Heart right ventricle (tissue), 16 donors: ENCODE data around the gene RBSN. TPM values are rescaled to one million over a fixed set of nuclear protein-coding genes. Genes with fewer than 3 reads are reported as not detected.

ENCODE experiments used
- ATAC-seq, 8 donors: fragments of 200-7000 bp; cut with Tn5 transposase; one replicate each; pipeline ENCODE4 v1.9.1; 2020; ENCODE audit warnings: mild to moderate bottlenecking in 8 of 8, moderate library complexity in 8 of 8, moderate number of reproducible peaks in 1 of 8
- DNase-seq, 2 donors: peaks; one replicate each; pipeline ENCODE4 v3.0.0-alpha.2; 2020
- H3K27ac ChIP-seq, 10 donors: fragments of 200-600 bp; sonication (generic) in 2 of 10; one replicate each; pipeline versions ENCODE4 v1.5.0 to v1.8.0; 2020 to 2022; ENCODE audit warnings: mild to moderate bottlenecking in 3 of 10
- H3K27me3 ChIP-seq, 7 donors: fragments of 200-600 bp; one replicate each; pipeline ENCODE4 v1.8.0; 2021 to 2022; ENCODE audit warnings: mild to moderate bottlenecking in 2 of 7
- H3K36me3 ChIP-seq, 9 donors: fragments of 200-600 bp; sonication (generic) in 1 of 9; one replicate each; pipeline versions ENCODE4 v1.5.0 to v1.8.0; 2020 to 2022; ENCODE audit warnings: mild to moderate bottlenecking in 2 of 9
- H3K4me1 ChIP-seq, 9 donors: fragments of 200-600 bp; sonication (generic) in 1 of 9; one replicate each; pipeline versions ENCODE4 v1.5.0 to v1.8.0; 2020 to 2022; ENCODE audit warnings: mild to moderate bottlenecking in 4 of 9
- H3K4me3 ChIP-seq, 10 donors: fragments of 200-600 bp; sonication (generic) in 2 of 10; one replicate each; pipeline versions ENCODE4 v1.5.0 to v1.8.0; 2020 to 2022; ENCODE audit warnings: mild to moderate bottlenecking in 7 of 10, moderate library complexity in 2 of 10
- H3K9me3 ChIP-seq, 11 donors: fragments of 200-600 bp in 10 of 11; sonication (generic) in 2 of 11; one replicate each; pipeline versions ENCODE4 v1.5.0 to v1.8.0; 2013 to 2022; ENCODE audit warnings: mild to moderate bottlenecking in 2 of 11, control low read depth in 1 of 11, moderate library complexity in 1 of 11
- WGBS, 2 donors: extraction: QIAGEN DNeasy Blood & Tissue Kit; methylation state at CpG; one replicate each; pipeline ENCODE4 v1.1.7; 2013; ENCODE audit warnings: inconsistent platforms in 1 of 2; 5-methylcytosine and 5-hydroxymethylcytosine counted together
- intact Hi-C, 10 donors: fragments of 100-400 bp; cut with DNase I; formaldehyde crosslinking; loops; one replicate each; pipeline versions ENCODE4 v1.11.1 to v1.14.2; 2022
- polyA plus RNA-seq, 2 donors: library from polyadenylated mRNA; stranded (reverse); fragments of 200-250 nt; gene quantifications; one replicate each; pipeline ENCODE4 v1.2.3, GENCODE V29; 2013
- total RNA-seq, 10 donors: library from RNA; stranded (reverse); fragmentation: NEBNext Ultra II Directional in 3 of 10; extraction: Animal tissue kit (Norgen Biotek cat#: 25700) in 3 of 10; gene quantifications; one replicate each; pipeline versions ENCODE4 v1.2.1 to v1.2.4, GENCODE V29; 2021 to 2023
- TF ChIP-seq, protein P1 (sequence below), 9 donors: fragments of 200-600 bp; sonication (generic) in 2 of 9; IDR thresholded peaks; one replicate each; pipeline versions ENCODE4 v1.5.0 to v1.8.0; 2021 to 2022; ENCODE audit warnings: antibody characterized with exemption in 9 of 9, mild to moderate bottlenecking in 5 of 9, moderate library complexity in 1 of 9
- donor health status: Arrhythmogenic right ventricular cardiomyopathy.
- donor health status: ischemic (EF 13 %, LVEDD 7.1; RV severe dilation, severe dysfunction).
- donor health status: healthy with polysubstance abuse.
- donor health status: DM: no; HTN: yes; CAD: no.
- donor health status: DM: no; HTN: no; CAD: no.
- donor health status: ischemic (EF 25% LVEDD 6.9; RV normal size, moderate dysfunction).
- donor health status: ischemic (EF 25% LVEDD 5.7; RV mildly dilated, moderate dysfunction).
- donor health status: healthy.
- donor health status: DM: yes; HTN: yes; CAD: no.
- donor health status: Ischemic cardiomyopathy.
- donor health status: ischemic (EF 35%, LVEDD 5.7; RV mildly dilated, moderate dysfunction).
- donor health status: nonischemic (EF 11% LVEDD 7.7; RV severe dilation, severe dysfunction).
- donor health status: DM: yes; HTN: yes; CAD: no.
- donor health status: PGD.
- donor health status: ischemic (EF 29% LVEDD 5.4; RV normal size, mild dysfunction).
- donor health status: nonischemic (EF 23%, LVEDD 6.1; RV moderate dilation, normal function).

RBSN gene
- total and polyA plus RNA-seq, 12 donors, result 5.5 to 23.8 (median 20.6) TPM

GRCh38 chr3:15060029-15060428 is 38.9 kb downstream of the RBSN start:
- H3K4me1 ChIP-seq, result peaks cover 6 to 19% (median 14%) of the 10 kb centered on the region in 9 donors
- TF ChIP-seq, protein P1, sequence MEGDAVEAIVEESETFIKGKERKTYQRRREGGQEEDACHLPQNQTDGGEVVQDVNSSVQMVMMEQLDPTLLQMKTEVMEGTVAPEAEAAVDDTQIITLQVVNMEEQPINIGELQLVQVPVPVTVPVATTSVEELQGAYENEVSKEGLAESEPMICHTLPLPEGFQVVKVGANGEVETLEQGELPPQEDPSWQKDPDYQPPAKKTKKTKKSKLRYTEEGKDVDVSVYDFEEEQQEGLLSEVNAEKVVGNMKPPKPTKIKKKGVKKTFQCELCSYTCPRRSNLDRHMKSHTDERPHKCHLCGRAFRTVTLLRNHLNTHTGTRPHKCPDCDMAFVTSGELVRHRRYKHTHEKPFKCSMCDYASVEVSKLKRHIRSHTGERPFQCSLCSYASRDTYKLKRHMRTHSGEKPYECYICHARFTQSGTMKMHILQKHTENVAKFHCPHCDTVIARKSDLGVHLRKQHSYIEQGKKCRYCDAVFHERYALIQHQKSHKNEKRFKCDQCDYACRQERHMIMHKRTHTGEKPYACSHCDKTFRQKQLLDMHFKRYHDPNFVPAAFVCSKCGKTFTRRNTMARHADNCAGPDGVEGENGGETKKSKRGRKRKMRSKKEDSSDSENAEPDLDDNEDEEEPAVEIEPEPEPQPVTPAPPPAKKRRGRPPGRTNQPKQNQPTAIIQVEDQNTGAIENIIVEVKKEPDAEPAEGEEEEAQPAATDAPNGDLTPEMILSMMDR (IDR thresholded peaks at IDR 0.05), result no peak
- no peak for ATAC-seq
- DNase-seq, result no peak
- H3K27ac ChIP-seq, result no peak overlapping the region
- no peaks in the 10 kb centered on the region for H3K27me3 ChIP-seq
- WGBS, 2 donors, result 87 to 90% methylated on average over 3 of the region's 3 CpGs
- H3K4me3 ChIP-seq, result no peak overlapping the region
- intact Hi-C loops, result loop anchor here in 3 of 10 donors (10.0 kb wide), 1 partner anchor 115 kb away; the partner anchor contains the start of gene NR2C2 (in 3 of the 3)
- no peaks in the 10 kb centered on the region for H3K9me3 ChIP-seq
- peaks cover 0 to 42% (median 6%) of the 10 kb centered on the region in 9 donors for H3K36me3 ChIP-seq

DNA sequence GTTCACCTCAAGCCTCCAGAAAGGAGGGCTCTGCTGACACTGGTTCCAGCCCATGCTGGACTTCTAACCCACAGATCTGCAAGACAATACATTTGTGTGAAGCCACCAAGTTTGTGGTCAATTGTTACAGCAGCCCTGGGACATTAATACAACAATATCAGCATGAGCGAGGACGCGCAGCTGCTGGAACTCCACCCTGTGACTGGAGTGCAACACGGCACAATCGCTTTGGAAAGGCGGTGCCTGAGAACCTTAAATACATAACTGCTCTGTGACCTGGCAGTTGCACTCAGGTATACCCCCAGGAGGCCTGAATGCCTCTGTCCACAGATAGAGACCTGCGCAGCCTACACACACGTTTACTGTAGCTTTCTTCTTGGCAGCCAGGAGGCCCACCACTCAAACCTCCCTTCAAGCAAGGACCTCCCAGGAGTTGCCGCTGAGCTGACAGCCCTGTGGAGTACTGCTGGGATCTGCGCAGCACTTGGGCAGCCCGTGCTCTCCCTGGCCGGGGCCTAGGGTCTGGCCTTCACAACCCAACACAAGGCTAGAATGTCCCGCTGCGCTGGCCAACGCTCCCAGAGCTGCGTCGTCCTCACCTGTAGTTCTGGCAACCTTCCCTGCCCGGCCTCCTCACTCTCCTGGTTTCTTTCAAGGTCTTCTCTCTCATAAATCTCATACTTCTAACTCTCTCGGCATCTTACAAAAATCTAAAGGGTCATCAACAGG is 42.1 kb downstream of the RBSN start:
- WGBS, 2 donors, result 89 to 93% methylated on average over 19 of the region's 19 CpGs
- H3K9me3 ChIP-seq, result no peaks in the 10 kb centered on the region
- peaks cover 0 to 5% (median 0%) of the 10 kb centered on the region in 9 donors for H3K4me1 ChIP-seq
- H3K27ac ChIP-seq, result no peak overlapping the region
- H3K36me3 ChIP-seq, result peaks cover 0 to 65% (median 15%) of the 10 kb centered on the region in 9 donors
- intact Hi-C loops, result no loop called here
- no peak for DNase-seq
- H3K27me3 ChIP-seq, result no peaks in the 10 kb centered on the region
- no peak overlapping the region for H3K4me3 ChIP-seq
- peak in 1 of 8 donors; percentile 19 for ATAC-seq
- TF ChIP-seq, protein P1 (IDR thresholded peaks at IDR 0.05), result no peak

- TF ChIP-seq, protein P1 (IDR thresholded peaks at IDR 0.05), result no peak
- intact Hi-C loops, result no loop called here
- WGBS, 2 donors, result 96 to 99% methylated on average over 8 of the region's 8 CpGs
- H3K9me3 ChIP-seq, result no peaks in the 10 kb centered on the region
- peaks cover 0 to 80% (median 27%) of the 10 kb centered on the region in 9 donors for H3K36me3 ChIP-seq
- no peak overlapping the region for H3K4me3 ChIP-seq
- no peak for ATAC-seq
- no peak for DNase-seq
- H3K27me3 ChIP-seq, result no peaks in the 10 kb centered on the region
- peaks cover 0 to 5% (median 0%) of the 10 kb centered on the region in 9 donors for H3K4me1 ChIP-seq
- H3K27ac ChIP-seq, result no peak overlapping the region
Observed at GRCh38 chr3:15055019-15055557, 43.9 kb downstream of the RBSN start.

GRCh38 chr3:15053541-15053940 is 45.4 kb downstream of the RBSN start:
- no peak overlapping the region for H3K4me3 ChIP-seq
- TF ChIP-seq, protein P1 (IDR thresholded peaks at IDR 0.05), result no peak
- ATAC-seq (no peak), DNase-seq (no peak)
- H3K27ac ChIP-seq, result no peak overlapping the region
- H3K9me3 ChIP-seq, result no peaks in the 10 kb centered on the region
- peaks cover 0 to 5% (median 0%) of the 10 kb centered on the region in 9 donors for H3K4me1 ChIP-seq
- no peaks in the 10 kb centered on the region for H3K27me3 ChIP-seq
- WGBS, 2 donors, result 97 to 98% methylated on average over 4 of the region's 4 CpGs
- intact Hi-C loops, result no loop called here
- peaks cover 0 to 81% (median 35%) of the 10 kb centered on the region in 9 donors for H3K36me3 ChIP-seq
